NCI-H460 (cell line): ENCODE measurements around the gene CPM. TPM values are rescaled to one million over a fixed set of nuclear protein-coding genes. Genes with fewer than 3 reads are reported as not detected.
"Not testable (repeated sequence)": the region's sequence is repeated elsewhere in the genome, so short reads cannot be mapped to it uniquely, and the experiment has no call there.

ENCODE experiments used
- DNase-seq: peaks from one replicate; pipeline ENCODE4 v3.0.0-alpha.2; 2016; ENCODE audit warnings: low read depth; ENCODE audit errors: extremely low read depth
- total RNA-seq: library from RNA; depleted of rRNA; stranded (reverse); fragments of >200 nt; shearing (Covaris generic); gene quantifications from 2 replicates; pipeline ENCODE4 v1.2.3, GENCODE V29; 2014

The CPM gene
- total RNA-seq, 1 experiment from 2014 or later, result 1.4 TPM

DNA sequence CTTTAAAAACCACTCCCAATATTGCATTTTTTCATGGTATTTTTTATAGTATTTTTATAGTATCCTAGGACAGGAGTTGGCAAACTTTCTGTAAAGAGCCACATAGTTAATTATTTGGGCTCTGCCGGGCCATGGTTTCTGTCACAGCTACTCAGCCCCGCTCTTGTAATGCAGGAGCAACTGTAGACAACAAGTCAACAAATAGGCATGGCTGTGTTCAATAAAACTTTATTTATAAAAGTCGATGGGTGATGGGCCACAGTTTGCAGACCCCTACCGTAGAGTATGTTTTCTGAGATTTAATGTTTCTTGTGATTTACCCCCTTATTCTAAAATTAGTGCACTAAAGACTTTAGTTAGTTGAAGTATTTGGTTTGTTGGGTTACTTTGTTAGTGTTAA, 99.5 kb downstream of the CPM start:
- DNase-seq, result no peak

GRCh38 chr12:68832504-68832867, 100.5 kb downstream of the CPM start:
- DNase-seq, result no peak

GRCh38 chr12:68831751-68832503, 101.0 kb downstream of the CPM start:
- DNase-seq, result no peak

- no peak for DNase-seq
Measured at GRCh38 chr12:68831272-68831671, 101.7 kb downstream of the CPM start.

DNA sequence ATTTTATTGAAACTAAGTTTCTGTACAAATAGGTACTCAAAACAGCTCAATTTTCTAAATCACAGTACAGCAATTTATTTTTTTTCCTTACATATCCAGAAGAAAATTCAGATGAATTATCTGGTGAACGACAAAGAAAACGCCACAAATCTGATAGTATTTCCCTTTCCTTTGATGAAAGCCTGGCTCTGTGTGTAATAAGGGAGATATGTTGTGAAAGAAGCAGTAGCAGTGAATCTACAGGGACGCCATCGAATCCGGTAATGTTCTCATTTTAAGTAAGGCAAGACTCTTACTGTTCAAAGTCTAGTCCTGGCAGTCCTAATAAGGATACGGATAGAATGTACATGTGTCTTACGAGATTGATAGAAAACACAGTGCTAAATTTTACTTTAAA, 104.3 kb downstream of the CPM start:
- no peak for DNase-seq

DNA sequence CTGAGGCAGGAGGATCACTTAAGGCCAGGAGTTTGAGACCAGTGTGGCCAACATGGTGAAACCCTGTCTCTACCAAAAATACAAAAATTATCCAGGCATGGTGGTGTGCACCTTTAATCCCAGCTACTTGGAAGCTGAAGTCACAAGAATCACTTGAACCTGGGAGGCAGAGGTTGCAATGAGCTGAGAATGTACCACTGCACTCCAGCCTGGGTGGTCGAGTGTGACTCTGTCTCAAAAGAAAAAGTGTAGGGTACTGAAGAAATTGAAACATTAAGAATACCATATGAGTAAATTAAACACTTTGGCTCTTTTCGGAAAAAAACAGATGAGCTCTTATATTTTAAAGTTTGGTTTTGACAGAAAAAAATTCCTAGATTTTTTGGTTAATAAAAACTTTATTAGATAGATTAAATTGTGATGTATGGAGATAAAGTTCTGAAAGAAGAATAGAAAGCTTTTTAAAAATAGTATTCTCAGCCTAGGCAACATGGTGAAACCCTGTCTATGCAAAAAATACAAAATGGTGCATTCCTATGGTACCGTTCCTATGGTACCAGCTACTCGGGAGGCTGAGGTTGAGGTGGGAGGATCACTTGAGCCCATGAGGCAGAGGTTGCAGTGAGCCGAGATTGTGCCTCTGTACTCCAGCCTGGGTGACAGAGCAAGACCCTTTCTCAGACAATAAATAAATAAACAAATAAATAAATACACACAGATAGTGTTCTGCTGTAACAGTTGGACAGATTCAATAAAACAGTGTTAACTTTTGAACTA, 104.9 kb downstream of the CPM start:
- no peak for DNase-seq

- no peak for DNase-seq
Measured at GRCh38 chr12:68825569-68826217, 107.3 kb downstream of the CPM start.

DNA sequence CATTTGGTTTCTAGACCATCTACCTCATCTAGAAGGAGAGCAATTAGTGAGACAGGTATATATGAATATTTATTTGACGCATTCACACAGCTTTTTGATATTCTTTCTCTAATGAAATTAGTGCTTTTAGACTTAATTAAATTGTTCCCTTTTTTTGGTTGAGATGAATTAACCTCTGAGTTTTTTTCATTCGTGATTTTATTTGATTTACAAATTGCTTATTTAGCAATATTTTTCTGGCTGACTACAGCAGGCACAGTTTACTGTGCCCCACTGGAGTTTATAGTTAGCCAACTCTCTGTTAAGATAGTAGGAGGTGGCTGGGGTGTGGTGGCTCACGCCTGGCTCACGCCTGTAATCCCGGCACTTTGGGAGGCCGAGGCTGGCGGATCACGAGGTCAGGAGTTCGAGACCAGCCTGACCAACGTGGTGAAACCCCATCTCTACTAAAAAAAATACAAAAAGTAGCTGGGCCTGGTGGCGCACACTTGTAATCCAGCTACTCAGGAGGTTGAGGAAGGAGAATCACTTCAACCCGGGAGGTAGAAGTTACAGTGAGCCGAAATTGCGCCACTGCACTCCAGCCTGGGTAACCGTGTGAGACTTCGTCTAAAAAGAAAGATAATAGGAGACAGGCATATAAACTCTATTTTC, 108.2 kb downstream of the CPM start:
- DNase-seq, result no peak

DNA sequence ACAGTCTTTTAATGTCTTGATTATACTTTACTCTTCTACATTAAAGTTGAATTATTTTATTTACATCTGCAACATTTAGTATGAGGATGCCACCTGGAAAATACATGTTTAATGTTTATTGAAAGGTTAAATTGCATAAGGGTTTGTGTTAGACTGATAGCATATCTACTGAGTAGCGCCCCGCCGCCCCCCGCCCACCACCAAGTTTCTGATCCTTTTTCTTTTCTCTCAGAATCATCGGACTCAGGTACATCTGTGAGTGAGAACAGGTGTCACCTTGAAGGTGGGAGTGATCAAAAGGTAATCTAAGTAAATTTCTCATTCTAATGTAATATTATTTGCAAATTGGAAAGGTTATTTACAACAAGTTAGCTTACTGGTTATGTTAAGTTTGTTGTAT, 108.8 kb downstream of the CPM start:
- DNase-seq, result no peak

- DNase-seq, result no peak
Measured at GRCh38 chr12:68823696-68824095, 109.3 kb downstream of the CPM start.

DNA sequence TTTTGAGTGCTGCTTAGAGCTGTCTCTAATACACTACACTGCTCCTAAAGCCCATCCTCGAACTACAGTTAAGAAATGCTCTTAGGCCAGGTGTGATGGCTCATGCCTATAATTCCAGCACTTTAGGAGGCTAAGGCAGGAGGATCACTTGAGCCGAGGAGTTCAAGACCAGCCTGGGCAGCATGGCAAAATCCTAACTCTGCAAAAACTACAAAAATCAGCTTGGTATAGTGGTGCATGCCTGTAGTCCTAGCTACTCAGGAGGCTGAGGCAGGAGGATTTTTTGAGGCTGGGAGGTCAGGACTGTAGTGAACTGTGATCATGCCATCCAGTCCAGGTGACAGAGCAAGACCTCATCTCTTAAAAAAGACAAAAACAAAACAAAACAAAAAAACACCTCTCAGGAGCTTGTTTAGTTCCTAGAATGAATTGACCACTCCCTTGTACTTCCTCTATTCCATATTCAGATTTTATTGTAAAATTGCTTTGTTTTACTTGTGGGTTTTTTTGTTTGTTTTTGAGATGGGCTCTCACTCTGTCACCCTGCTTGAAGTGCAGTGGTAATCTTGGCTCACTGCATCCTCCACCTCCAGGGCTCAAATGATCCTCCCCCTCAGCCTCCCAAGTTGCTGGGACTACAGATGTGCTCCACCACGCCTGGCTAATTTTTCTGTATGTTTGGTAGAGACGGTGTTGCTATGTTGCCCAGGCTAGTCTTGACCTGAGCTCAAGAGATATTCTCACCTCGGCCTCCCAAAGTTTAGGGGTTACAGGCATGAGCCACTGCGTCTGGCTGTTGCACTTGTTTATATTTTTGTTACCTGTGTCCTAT, 111.4 kb downstream of the CPM start:
- DNase-seq, result no peak

- not testable (repeated sequence) for DNase-seq
Measured at GRCh38 chr12:68819481-68819880, 113.5 kb downstream of the CPM start.

- no peak for DNase-seq
Measured at GRCh38 chr12:68815928-68816800, 116.8 kb downstream of the CPM start.

- DNase-seq, result no peak
Measured at GRCh38 chr12:68815232-68815927, 117.6 kb downstream of the CPM start.

DNA sequence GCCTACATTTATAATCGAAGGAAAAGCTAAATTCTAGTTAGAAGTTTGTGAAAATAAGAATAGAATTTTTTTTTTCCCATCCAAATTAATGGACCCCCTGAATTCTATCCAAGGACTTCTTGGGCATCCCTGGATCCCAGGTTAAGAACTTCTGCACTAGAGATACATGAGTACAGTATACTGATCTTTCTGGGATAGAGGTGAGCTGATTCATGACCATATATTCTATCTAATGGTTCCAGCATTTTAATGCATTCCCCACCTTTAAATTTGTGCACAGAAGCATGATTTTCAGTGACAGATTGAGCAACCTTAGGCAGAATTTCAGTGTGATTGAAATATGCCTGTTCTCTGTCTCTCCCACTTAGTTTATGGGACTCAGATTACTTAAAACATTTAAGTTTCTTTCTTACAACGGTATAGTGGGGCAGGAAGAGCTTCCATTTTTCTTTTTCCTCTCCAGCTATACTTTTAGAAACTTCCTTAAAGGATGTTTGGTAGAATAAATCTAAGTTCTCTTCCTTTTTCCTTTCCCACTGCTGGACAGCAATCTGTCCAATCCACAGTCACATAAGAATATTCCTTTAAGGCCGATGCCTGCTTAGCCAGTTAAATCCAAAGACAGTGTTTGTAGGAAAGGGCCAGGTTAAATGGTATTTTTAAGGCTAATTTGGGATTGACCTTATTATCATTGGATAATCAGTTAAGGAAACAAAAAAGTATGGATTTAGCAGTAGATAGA, 118.3 kb downstream of the CPM start:
- DNase-seq, result no peak

DNA sequence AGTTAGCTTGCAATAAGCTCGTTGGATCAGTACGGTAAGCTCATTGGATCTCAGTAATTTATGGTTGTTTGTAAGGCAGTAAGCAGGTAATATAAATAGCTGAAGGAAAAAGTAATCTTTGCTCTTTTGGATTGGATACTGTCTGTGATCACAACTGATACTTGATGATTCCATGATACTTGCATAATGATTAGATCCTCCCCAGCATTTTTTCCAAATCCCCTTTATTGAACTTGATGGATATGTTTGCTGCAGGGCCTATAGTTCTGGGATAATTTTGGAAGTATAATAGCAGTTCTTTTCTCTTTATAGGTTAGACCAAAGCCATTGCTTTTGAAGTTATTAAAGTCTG, 119.8 kb downstream of the CPM start:
- no peak for DNase-seq

- DNase-seq, result no peak
Measured at GRCh38 chr12:68812553-68813241, 120.3 kb downstream of the CPM start.

- not testable (repeated sequence) for DNase-seq
Measured at GRCh38 chr12:68811573-68811972, 121.4 kb downstream of the CPM start.
